ENCODE measurements around the gene GIT2.
A peak's percentile ranks its signal among the peaks of the same experiment; 100 is the strongest.
"Not testable (repeated sequence)": the region's sequence is repeated elsewhere in the genome, so short reads cannot be mapped to it uniquely, and the experiment has no call there.

Gene GIT2

DNA sequence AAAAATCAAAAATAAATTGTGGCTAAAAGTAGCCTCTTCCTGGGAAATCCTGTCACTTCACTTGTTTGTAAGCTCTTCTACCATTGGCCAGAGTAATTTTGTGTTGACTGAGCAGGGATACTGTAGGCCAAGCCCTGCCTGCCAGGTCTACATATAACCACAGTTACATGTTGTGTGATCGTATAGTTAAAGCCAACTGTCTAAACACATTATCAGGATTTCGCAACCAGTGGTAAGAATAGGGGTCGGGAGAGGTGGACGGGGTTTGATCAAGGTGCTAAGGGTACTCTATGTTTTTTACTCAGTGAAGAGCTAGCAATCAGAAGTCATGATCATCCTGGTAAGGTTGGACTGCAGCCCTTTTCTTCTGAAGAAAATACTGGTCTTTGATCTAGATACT, 16.5 kb upstream of the GIT2 start:
- no peaks in the 10 kb centered on the region for H3K9me3 Mint-ChIP-seq
- DNase-seq (ENCODE audit: low spot score in 2 of 2) = no peak
- H3K27ac Mint-ChIP-seq = peak overlapping the region; percentile 68
- H3K4me3 Mint-ChIP-seq = peak overlapping the region; percentile 57
- no peak for ATAC-seq
- H3K36me3 Mint-ChIP-seq = peaks cover 65% of the 10 kb centered on the region
- peaks cover 60% of the 10 kb centered on the region for H3K4me1 Mint-ChIP-seq

DNA sequence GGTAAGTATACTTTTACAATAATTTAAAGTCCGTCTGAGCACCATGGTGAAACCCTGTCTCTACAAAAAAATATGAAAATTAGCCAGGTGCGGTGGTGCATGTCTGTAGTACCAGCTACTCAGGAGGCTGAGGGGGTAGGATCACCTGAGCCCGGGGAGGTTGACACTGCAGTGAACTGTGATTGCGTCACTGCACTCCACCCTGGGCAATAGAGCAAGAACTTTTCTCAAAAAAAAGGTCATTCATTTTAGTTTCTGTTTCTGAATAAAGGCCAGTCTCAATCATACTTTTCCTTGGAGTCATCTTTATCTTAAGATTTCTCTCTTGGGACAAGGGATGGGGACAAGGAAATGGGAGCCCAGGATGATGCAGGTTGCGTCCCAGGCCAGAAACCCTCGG, 16.0 kb upstream of the GIT2 start:
- ATAC-seq (peak; percentile 49), DNase-seq (ENCODE audit: low spot score in 2 of 2) (no peak)
- no peaks in the 10 kb centered on the region for H3K9me3 Mint-ChIP-seq
- H3K36me3 Mint-ChIP-seq = peaks cover 59% of the 10 kb centered on the region
- H3K4me1 Mint-ChIP-seq = peaks cover 61% of the 10 kb centered on the region
- peak overlapping the region; percentile 68 for H3K27ac Mint-ChIP-seq
- peak overlapping the region; percentile 57 for H3K4me3 Mint-ChIP-seq

DNA sequence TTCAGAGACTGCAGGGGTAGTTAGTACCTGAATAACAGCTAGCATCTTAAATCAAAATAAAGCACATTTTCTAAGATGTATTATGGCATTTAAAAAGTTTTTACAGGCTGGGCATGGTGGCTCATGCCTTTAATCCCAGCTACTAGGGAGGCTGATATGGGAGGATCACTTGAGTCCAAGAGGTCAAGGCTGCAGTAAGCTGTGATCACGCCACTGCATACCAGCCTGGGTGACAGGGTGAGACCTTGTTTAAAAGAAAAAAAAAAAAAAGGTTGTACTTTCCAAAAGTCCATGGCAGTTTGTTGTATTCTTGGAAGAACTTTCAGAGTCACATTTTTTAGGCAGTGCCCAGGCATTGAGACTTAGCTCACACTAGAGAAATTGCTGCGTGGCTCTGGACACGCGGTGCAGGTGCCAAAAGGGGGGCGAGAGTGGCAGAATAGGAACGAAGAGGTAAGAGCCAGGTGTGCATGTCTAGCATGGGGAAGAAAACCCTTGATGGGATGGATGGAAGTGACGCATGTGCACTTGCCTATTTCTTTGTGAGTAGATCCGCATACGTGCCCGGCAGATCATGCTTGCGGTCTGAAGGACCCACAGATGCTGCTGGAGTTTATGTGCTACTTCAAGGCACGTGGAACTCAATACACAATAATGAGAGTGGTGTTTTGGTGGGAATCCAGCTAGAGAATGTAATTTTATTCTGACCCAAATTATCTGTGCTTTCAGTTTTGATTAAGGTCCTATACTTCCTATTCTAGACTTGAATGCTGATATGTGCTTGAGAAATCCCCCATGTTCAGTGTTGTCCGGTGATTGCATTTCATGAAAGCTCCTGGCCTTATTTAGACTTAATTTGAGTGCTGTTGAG, 14.9 kb upstream of the GIT2 start:
- ATAC-seq (peak; percentile 56), DNase-seq (ENCODE audit: low spot score in 2 of 2) (no peak)
- H3K27ac Mint-ChIP-seq = peak overlapping the region; percentile 68
- H3K4me1 Mint-ChIP-seq = peaks cover 65% of the 10 kb centered on the region
- H3K36me3 Mint-ChIP-seq = peaks cover 49% of the 10 kb centered on the region
- H3K4me3 Mint-ChIP-seq = peak overlapping the region; percentile 57
- H3K9me3 Mint-ChIP-seq = no peaks in the 10 kb centered on the region

DNA sequence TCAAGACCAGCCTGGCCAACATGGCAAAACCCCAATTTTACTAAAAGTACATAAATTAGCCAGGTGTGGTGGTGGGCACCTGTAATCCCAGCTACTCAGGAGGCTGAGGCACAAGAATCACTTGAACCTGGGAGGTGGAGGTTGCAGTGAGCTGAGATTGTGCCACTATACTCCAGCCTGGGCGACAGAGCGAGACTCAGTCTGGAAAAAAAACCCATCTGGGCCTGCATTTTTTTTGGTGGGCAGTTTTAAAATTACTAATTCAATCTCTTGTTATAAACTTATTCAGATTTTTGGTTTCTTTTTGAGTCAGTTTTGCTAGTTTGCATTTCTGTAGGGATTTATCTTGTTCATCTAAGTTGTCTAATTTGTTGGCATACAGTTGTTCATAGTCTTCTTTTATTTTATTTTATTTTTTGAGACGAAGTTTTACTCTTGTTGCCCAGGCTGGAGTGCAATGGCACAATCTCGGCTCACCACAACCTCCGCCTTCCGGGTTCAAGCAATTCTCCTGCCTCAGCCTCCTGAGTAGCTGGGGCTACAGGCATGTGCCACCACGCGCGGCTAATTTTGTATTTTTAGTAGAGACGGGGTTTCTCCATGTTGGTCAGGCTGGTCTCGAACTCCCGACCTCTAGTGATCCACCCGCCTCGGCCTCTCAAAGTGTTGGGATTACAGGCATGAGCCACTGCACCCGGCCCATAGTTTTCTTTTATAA, 12.7 kb upstream of the GIT2 start:
- H3K9me3 Mint-ChIP-seq = not testable (repeated sequence)
- H3K4me3 Mint-ChIP-seq = peak overlapping the region; percentile 57
- peak in 1 of 2 donors; percentile 64 for DNase-seq (ENCODE audit: low spot score in 2 of 2)
- ATAC-seq = peak; percentile 60
- H3K36me3 Mint-ChIP-seq = peaks cover 35% of the 10 kb centered on the region
- H3K4me1 Mint-ChIP-seq = peaks cover 74% of the 10 kb centered on the region
- peak overlapping the region; percentile 53 for H3K27ac Mint-ChIP-seq

DNA sequence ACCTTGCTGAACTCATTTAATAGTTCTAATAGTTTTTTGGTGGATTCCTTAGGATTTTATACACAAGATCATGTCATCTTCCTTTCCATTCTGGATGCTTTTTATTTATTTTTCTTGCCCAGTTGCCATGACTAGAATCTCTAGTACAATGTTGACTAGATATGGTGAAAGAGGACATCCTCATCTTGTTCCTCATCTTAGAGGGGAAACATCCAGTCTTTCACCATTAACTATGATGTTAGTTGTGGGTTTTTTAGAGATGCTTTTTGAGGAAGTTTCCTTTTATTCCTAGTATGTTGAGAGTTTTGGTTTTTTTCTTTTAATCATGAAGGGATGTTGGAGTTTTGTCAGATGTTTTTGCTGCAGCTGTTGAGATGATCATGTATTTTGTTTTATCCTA, 11.7 kb upstream of the GIT2 start:
- Mint-ChIP-seq H3K4me1 (peaks cover 81% of the 10 kb centered on the region), H3K9me3 (no peaks in the 10 kb centered on the region), H3K27ac (no peak overlapping the region), H3K4me3 (no peak overlapping the region), H3K36me3 (peaks cover 32% of the 10 kb centered on the region)
- DNase-seq (ENCODE audit: low spot score in 2 of 2) (no peak), ATAC-seq (no peak)

DNA sequence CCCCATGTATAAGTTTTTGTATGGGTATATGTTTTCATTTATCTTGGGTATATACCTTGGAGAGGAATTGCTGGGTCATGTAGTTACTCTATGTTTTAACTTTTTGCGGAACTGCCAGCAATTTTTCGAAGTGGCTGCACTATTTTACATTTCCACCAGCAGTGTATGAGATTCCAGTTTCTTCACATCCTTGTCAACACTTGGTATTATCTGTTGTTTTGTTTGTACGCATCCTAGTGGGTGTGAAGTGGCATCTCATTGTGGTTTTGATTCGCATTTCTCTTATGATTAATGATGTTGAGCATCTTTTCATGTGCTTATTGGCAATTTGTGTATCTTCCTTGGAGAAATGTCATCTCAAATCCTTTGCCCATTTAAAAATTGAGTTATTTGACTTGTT, 9.9 kb upstream of the GIT2 start:
- Mint-ChIP-seq H3K4me1 (peaks cover 68% of the 10 kb centered on the region), H3K27ac (no peak overlapping the region), H3K9me3 (no peaks in the 10 kb centered on the region), H3K36me3 (peaks cover 25% of the 10 kb centered on the region), H3K4me3 (peak overlapping the region; percentile 45)
- ATAC-seq (no peak), DNase-seq (ENCODE audit: low spot score in 2 of 2) (no peak)

DNA sequence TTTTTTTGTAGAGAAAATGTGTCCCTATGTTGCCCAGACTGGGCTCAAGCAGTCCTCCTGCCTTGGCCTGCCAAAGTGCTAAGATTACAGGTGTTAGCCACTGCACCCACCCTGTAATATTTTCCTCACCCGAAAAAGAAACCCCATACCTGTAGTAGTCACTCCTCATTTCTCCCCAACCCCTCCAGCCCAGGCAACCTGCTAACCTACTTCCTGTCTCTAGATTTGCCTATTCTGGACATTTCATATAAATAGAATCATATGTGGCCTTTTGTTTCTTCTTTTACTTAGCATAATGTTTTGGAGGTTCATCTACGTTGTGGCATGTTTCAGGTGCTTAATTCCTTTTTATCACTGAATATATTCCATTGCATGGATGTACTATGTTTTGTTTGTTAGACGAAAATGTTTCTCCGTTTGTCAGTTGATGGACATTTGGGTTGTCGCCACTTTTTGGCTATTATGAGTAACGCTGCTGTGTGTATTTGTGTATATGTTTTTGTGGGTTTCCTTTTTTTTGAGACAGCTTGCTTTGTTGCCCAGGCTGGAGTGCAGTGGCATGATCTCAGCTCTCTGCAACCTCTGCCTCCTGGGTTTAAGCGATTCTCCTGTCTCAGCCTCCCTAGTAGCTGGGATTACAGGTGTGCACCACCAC, 9.3 kb upstream of the GIT2 start:
- H3K4me1 Mint-ChIP-seq = peaks cover 66% of the 10 kb centered on the region
- no peaks in the 10 kb centered on the region for H3K9me3 Mint-ChIP-seq
- DNase-seq (ENCODE audit: low spot score in 2 of 2) (no peak), ATAC-seq (peak; percentile 75)
- H3K4me3 Mint-ChIP-seq = peak overlapping the region; percentile 45
- peak overlapping the region; percentile 79 for H3K27ac Mint-ChIP-seq
- peaks cover 25% of the 10 kb centered on the region for H3K36me3 Mint-ChIP-seq

DNA sequence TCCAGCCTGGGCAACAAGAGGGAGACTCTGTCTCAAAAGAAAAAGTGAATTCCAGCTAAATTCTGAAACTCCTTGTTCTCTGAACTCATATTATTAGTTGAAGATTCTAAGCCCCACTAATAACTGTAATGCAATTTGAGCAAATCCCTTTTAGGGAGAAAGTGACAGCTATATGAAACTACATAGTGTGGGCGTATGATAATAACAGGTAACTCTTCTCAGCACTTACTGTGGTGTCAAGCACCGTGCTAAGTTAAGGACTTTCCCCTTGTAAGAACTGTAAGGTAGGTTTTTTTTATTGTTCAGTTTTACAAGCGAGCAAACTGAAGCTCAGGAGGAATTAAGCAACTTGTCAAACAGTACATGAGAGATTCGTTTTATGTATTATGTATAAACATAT, 8.4 kb upstream of the GIT2 start:
- peak; percentile 60 for ATAC-seq
- Mint-ChIP-seq H3K4me1 (peaks cover 64% of the 10 kb centered on the region), H3K9me3 (no peaks in the 10 kb centered on the region), H3K4me3 (no peak overlapping the region), H3K36me3 (peaks cover 25% of the 10 kb centered on the region), H3K27ac (no peak overlapping the region)
- DNase-seq (ENCODE audit: low spot score in 2 of 2) = no peak

DNA sequence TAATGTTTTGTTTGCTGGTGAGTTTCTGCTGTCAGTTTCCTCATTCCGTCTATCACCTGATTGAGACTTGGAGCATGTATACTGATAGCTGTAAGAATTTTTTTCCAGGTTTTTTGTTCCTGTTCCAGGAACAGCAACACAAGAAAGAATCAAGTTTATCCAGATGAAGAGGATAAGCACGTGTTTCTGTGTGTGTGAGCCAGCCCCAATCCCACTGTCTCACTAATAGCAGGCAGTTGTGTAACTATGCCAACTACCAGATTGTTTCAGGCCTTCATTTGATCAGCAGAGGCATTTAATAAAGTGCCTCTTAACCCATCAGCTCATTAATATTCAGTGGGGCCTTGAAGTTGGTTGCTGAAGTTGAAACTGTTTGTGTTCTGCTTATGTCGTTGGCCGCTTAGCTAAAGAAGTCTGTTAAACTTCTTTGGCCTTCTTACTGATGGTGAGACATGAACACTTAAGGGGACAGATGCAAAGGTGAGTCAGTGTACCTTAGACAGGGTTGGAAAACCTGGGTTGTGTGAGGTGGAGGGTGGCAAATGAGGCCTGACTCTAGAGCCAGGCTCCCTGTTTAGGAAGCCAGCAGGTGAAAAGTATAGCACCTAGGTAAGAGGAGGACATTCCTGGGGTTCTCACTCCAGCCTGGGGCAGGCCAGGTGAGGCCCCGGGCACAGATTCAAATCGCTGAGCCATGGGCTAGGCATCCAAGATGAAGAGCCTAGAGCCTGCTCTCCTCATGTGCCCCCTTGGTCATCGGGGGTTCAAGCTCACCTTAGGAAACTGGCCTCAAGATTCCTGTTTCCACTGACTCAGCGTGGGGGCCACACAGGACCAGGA, 6.7 kb upstream of the GIT2 start:
- no peak overlapping the region for H3K4me3 Mint-ChIP-seq
- peaks cover 61% of the 10 kb centered on the region for H3K4me1 Mint-ChIP-seq
- no peak overlapping the region for H3K27ac Mint-ChIP-seq
- H3K9me3 Mint-ChIP-seq = no peaks in the 10 kb centered on the region
- DNase-seq (ENCODE audit: low spot score in 2 of 2) = no peak
- ATAC-seq = no peak
- peaks cover 25% of the 10 kb centered on the region for H3K36me3 Mint-ChIP-seq

DNA sequence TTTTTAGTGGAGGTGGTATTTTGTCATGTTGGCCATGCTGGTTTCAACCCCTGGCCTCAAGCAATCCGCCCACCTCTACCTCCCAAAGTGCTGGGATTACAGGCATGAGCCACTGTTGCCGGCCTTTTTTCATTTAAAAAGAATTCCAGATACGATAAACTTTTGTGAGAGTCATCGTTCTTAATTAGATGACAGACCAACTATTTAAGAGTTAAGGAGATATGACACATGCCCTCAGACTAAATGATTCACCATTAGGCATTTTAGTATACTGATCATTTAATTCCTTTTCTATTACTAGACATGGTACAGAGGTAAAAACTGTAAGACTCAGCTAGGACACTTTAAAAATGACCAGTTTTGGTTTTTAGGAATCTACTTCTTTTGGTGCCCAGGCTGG, 5.4 kb upstream of the GIT2 start:
- ATAC-seq = no peak
- no peak for DNase-seq (ENCODE audit: low spot score in 2 of 2)
- Mint-ChIP-seq H3K27ac (no peak overlapping the region), H3K9me3 (no peaks in the 10 kb centered on the region), H3K4me1 (peaks cover 66% of the 10 kb centered on the region), H3K36me3 (peaks cover 25% of the 10 kb centered on the region), H3K4me3 (peak overlapping the region; percentile 96)

DNA sequence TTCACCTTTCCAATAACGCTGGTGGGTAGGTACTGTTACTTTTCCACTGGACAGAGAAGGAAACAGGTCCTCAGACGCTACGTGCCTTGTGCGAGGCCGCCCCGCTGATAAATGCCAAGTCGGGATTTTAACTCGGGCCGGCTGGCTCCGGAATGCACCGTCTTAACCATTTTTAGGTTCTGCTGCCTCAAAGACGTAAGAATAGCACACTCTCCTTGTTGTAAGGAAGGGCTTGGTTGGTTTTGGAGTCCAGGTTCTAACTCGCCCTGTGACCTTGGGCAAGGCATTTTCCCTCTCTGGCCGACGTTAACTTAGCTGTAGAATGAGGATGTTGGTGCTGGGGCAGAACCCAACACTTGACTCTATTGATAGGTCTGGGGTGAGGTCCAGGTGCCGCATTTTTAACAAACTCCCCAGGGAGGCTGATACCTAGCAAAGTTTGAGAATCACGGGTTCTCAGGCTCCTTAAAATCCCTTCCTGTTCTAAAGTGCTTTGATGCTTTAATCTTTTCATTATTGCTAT, 3.9 kb upstream of the GIT2 start:
- DNase-seq (ENCODE audit: low spot score in 2 of 2) (no peak), ATAC-seq (no peak)
- Mint-ChIP-seq H3K4me3 (peak overlapping the region; percentile 96), H3K27ac (peak overlapping the region; percentile 99), H3K9me3 (no peaks in the 10 kb centered on the region), H3K36me3 (peaks cover 18% of the 10 kb centered on the region), H3K4me1 (peaks cover 52% of the 10 kb centered on the region)

DNA sequence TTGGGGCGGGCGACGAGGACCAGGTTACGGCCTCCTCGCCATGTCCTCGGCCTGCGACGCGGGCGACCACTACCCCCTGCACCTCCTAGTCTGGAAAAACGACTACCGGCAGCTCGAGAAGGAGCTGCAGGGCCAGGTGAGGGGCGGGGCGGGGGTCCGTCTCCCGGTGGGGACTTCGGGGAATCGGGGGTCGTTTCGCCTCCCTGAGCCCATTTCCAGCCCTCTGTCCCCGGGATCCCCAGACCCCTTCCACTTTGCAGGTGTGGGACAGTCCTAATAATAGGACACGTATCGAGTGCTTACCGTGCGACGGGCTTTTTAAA, 3.4 kb upstream of the GIT2 start:
- DNase-seq (ENCODE audit: low spot score in 2 of 2) = no peak
- Mint-ChIP-seq H3K36me3 (peaks cover 18% of the 10 kb centered on the region), H3K9me3 (no peaks in the 10 kb centered on the region), H3K4me1 (peaks cover 49% of the 10 kb centered on the region), H3K4me3 (peak overlapping the region; percentile 96), H3K27ac (peak overlapping the region; percentile 99)
- ATAC-seq = no peak

DNA sequence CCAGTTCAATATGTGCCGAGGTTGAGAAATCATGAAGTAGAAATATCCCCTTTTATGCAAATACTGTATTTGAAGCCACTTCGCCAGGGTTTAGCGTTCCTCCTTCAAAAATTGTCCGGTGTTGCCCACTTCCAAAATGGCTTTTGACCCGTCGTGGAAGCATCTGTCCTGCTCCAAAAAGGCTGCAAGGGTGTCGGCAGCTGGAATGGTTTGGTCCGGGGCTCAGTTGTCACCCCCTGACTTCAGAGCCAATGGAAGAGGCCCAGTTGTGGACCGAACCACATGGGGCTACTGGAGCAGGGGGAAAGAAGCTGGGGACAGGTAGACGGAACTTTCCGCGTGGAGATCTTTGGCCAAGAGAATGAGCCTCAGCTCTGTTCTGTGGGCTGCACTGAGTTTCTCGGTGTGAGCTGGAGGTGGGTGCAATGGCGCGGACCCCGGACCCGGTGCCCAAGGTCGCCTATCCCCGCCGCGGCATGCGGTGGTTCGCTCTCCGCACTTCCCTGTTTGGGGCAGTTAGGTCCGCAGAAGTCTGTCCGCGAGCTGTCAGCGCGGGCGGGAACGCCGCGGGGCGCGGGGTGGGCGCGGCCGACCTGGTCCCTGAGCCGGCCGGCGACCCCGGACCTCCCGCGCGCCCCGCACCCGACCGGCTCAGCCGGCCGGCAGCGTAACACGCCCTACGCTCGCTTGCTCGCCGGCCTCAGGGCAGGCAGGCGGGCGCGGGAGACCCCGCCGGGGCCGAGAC, 2.9 kb upstream of the GIT2 start, which contains the start of gene ANKRD13A:
Gene ANKRD13A, plus strand, starts transcription at position 527 of the 745 bp plus-strand sequence. CDS start 259 bp downstream, outside the sequence.
- DNase-seq (ENCODE audit: low spot score in 2 of 2) = peak; percentile 84 to 94
- peak within 1 kb of the TSS; percentile 96 for H3K4me3 Mint-ChIP-seq
- H3K27ac Mint-ChIP-seq = peak within 1 kb of the TSS; percentile 99
- H3K36me3 Mint-ChIP-seq = peaks cover 18% of the 10 kb centered on the region
- peaks cover 51% of the 10 kb centered on the region for H3K4me1 Mint-ChIP-seq
- H3K9me3 Mint-ChIP-seq = no peaks in the 10 kb centered on the region
- ATAC-seq = peak; percentile 83

DNA sequence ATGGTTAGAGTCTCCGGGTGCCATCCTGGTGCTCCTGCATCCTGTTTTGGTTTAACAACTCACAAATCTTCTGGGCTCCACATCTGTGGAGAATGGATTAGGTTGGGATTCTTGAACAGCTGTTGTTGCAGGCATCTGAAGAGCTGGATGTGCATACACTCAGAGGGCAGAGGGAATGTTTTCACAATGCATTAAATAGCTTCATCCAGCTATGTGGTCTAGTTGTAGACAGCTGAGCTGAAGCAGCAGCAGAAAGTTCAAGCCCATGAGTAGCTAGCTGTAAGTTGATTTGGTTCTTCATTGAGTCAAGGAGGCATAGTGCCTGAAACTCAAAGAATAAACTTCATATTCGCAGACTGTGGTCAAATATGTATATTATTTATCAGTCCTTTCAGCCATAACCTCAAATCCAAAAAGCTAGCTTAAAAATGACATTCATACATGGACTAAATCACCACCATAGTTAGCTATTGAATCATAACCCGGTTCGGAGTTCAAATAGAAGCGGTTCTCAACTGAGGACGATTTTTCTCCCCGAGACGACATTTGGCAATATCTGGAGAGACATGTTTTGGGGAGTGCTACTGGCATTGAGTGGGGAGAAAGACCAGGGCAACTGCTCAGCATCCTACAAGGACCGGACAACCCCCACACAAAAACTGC, 2.2 kb upstream of the GIT2 start:
- Mint-ChIP-seq H3K36me3 (peaks cover 12% of the 10 kb centered on the region), H3K27ac (peak overlapping the region; percentile 99), H3K4me1 (peaks cover 52% of the 10 kb centered on the region), H3K9me3 (no peaks in the 10 kb centered on the region), H3K4me3 (peak overlapping the region; percentile 96)
- DNase-seq (ENCODE audit: low spot score in 2 of 2) (no peak), ATAC-seq (no peak)

Measured in stimulated activated effector memory CD8-positive, alpha-beta T cell treated with anti-CD3 and anti-CD28 coated beads, Interleukin-12 subunit alpha, Interleukin-12 subunit beta, amount 100 ng/mL, for 72 hours (primary cell).